GM23338 (cell line): ENCODE results near the gene SLC25A48. TPM values are rescaled to one million over a fixed set of nuclear protein-coding genes. Genes with fewer than 3 reads are reported as not detected.

ENCODE experiments used
- ATAC-seq: fragments of 200-7000 bp; cut with Tn5 transposase; 3 replicates; pipeline ENCODE4 v1.9.1; 2020
- DNase-seq: peaks from one replicate; pipeline ENCODE4 v3.0.0-alpha.2; 2015; ENCODE audit warnings: low spot score
- H2AFZ ChIP-seq: fragments of 200-600 bp; sonication (generic); 2 replicates; pipeline ENCODE4 v1.8.0; 2016; ENCODE audit warnings: antibody characterized with exemption, mild to moderate bottlenecking, moderate library complexity
- H3F3A ChIP-seq: fragments of 200-600 bp; sonication (generic); replicated peaks from 2 replicates; pipeline ENCODE4 v1.8.0; 2017; ENCODE audit warnings: antibody characterized with exemption, mixed run types, low read depth
- H3K27ac ChIP-seq: fragments of 200-600 bp; sonication (generic); 2 replicates; pipeline ENCODE4 v1.6.1; 2016; ENCODE audit warnings: low read depth
- H3K27me3 ChIP-seq: fragments of 200-600 bp; sonication (generic); 2 replicates; pipeline ENCODE4 v1.8.0; 2016; ENCODE audit warnings: mild to moderate bottlenecking, mixed run types, moderate library complexity; ENCODE audit not compliant: insufficient read depth
- H3K36me3 ChIP-seq: fragments of 200-600 bp; sonication (generic); 2 replicates; pipeline ENCODE4 v1.8.0; 2016; ENCODE audit warnings: mild to moderate bottlenecking; ENCODE audit not compliant: insufficient read depth
- H3K4me1 ChIP-seq: fragments of 200-600 bp; sonication (generic); 2 replicates; pipeline ENCODE4 v1.8.0; 2016; ENCODE audit warnings: mild to moderate bottlenecking, moderate library complexity; ENCODE audit not compliant: insufficient read depth
- H3K4me2 ChIP-seq: fragments of 200-600 bp; sonication (generic); 2 replicates; pipeline ENCODE4 v1.7.1; 2017; ENCODE audit warnings: mixed run types
- H3K4me3 ChIP-seq: fragments of 200-600 bp; sonication (generic); 2 replicates; pipeline ENCODE4 v1.6.1; 2016; ENCODE audit warnings: mixed run types
- H3K79me2 ChIP-seq: fragments of 200-600 bp; sonication (generic); replicated peaks from 2 replicates; pipeline ENCODE4 v1.8.0; 2017; ENCODE audit warnings: mild to moderate bottlenecking; ENCODE audit not compliant: insufficient read depth
- H3K9me2 ChIP-seq: fragments of 200-600 bp; sonication (generic); 2 replicates; pipeline ENCODE4 v1.8.0; 2017; ENCODE audit not compliant: insufficient read depth
- H4K20me1 ChIP-seq: fragments of 200-600 bp; sonication (generic); replicated peaks from 2 replicates; pipeline ENCODE4 v1.8.0; 2017; ENCODE audit warnings: mild to moderate bottlenecking; ENCODE audit not compliant: insufficient read depth
- H3K27ac Mint-ChIP-seq: 2 replicates; pipeline ENCODE4 v1.8.0; 2020; ENCODE audit warnings: inconsistent platforms, mild to moderate bottlenecking, moderate library complexity, mixed read lengths
- H3K27me3 Mint-ChIP-seq: 3 replicates; pipeline ENCODE4 v1.8.0; 2022; ENCODE audit warnings: low read depth, mild to moderate bottlenecking, moderate library complexity, mixed read lengths, inconsistent platforms; ENCODE audit not compliant: insufficient read depth, poor library complexity
- H3K36me3 Mint-ChIP-seq: 3 replicates; pipeline ENCODE4 v1.8.0; 2021; ENCODE audit warnings: low read depth, mild to moderate bottlenecking, inconsistent platforms, moderate library complexity, mixed read lengths
- H3K4me1 Mint-ChIP-seq: 3 replicates; pipeline ENCODE4 v1.8.0; 2020; ENCODE audit warnings: mild to moderate bottlenecking, inconsistent platforms, mixed read lengths
- H3K4me3 Mint-ChIP-seq: 3 replicates; pipeline ENCODE4 v1.8.0; 2021; ENCODE audit warnings: moderate library complexity, mild to moderate bottlenecking, inconsistent platforms, mixed read lengths
- H3K9me3 Mint-ChIP-seq: 3 replicates; pipeline ENCODE4 v1.8.0; 2020; ENCODE audit warnings: moderate library complexity, mild to moderate bottlenecking, inconsistent platforms, mixed read lengths
- ETS1 ChIP-seq: IDR thresholded peaks from 2 replicates; pipeline ENCODE4 v1.6.1; 2016; ENCODE audit warnings: antibody characterized with exemption
- EZH2 ChIP-seq: fragments of 200-600 bp; sonication (generic); IDR thresholded peaks from one replicate; pipeline ENCODE4 v1.8.0; 2017; ENCODE audit warnings: antibody characterized with exemption, mild to moderate bottlenecking, low read depth; ENCODE audit not compliant: unreplicated experiment
- EZH2phosphoT487 ChIP-seq: fragments of 200-600 bp; sonication (generic); IDR thresholded peaks from one replicate; pipeline ENCODE4 v1.8.1; 2018; ENCODE audit warnings: antibody characterized with exemption; ENCODE audit not compliant: unreplicated experiment
- POLR2AphosphoS5 ChIP-seq: IDR thresholded peaks from 2 replicates; pipeline ENCODE4 v1.6.1; 2016; ENCODE audit warnings: antibody characterized with exemption, low read depth
- STAT1 ChIP-seq: IDR thresholded peaks from one replicate; pipeline ENCODE4 v1.6.1; 2016; ENCODE audit warnings: antibody characterized with exemption; ENCODE audit not compliant: unreplicated experiment
- ZNF114 ChIP-seq: fragments of 250-450 bp; sonication (Bioruptor Pico); IDR thresholded peaks from 2 replicates; pipeline ENCODE4 v1.5.0; 2020; ENCODE audit warnings: mild to moderate bottlenecking, moderate library complexity
- ZNF331 ChIP-seq: fragments of 250-450 bp; sonication (Bioruptor Pico); IDR thresholded peaks from 2 replicates; pipeline ENCODE4 v1.5.0; 2020; ENCODE audit warnings: low read depth, mild to moderate bottlenecking, moderate library complexity
- polyA plus RNA-seq: library from polyadenylated mRNA; unstranded; fragments of >200 nt; fragmentation: Nextera tagmentation; extraction: Ambion mirVana; gene quantifications from 2 replicates; pipeline ENCODE4 v1.2.1, GENCODE V29; 2016
- total RNA-seq: library from RNA; depleted of rRNA; stranded (reverse); fragments of >200 nt; shearing (Covaris generic); gene quantifications from 2 replicates; pipeline ENCODE4 v1.2.3, GENCODE V29; 2014
- TF ChIP-seq, protein P1 (sequence below): fragments of 250-450 bp; sonication (Bioruptor Pico); IDR thresholded peaks from 2 replicates; pipeline ENCODE4 v1.5.0; 2020; ENCODE audit warnings: mild to moderate bottlenecking, moderate library complexity

SLC25A48 gene
- total and polyA plus RNA-seq, 2 experiments from 2014 or later = 1.1 to 1.5 TPM

- no peak overlapping the region for H3K27ac ChIP-seq
- peaks cover 19% of the 10 kb centered on the region for H3K27me3 Mint-ChIP-seq
- no peaks in the 10 kb centered on the region for H4K20me1 ChIP-seq
- no peaks in the 10 kb centered on the region for H3K4me1 ChIP-seq
- no peaks in the 10 kb centered on the region for H3F3A ChIP-seq
- ATAC-seq (no peak), DNase-seq (no peak)
- H3K27ac Mint-ChIP-seq = no peak overlapping the region
- H2AFZ ChIP-seq = no peak overlapping the region
- no peaks in the 10 kb centered on the region for H3K36me3 ChIP-seq
- TF ChIP-seq STAT1 = no peak
- no peak overlapping the region for H3K4me3 ChIP-seq
- no peaks in the 10 kb centered on the region for H3K27me3 ChIP-seq
- peaks cover 18% of the 10 kb centered on the region for H3K9me2 ChIP-seq
- H3K9me3 Mint-ChIP-seq = no peaks in the 10 kb centered on the region
- peaks cover 18% of the 10 kb centered on the region for H3K4me1 Mint-ChIP-seq
- no peak overlapping the region for H3K4me3 Mint-ChIP-seq
- H3K4me2 ChIP-seq = no peak overlapping the region
- no peaks in the 10 kb centered on the region for H3K79me2 ChIP-seq
- no peaks in the 10 kb centered on the region for H3K36me3 Mint-ChIP-seq
Measured at GRCh38 chr5:135822286-135822685, 12.2 kb upstream of the SLC25A48 start.

- H4K20me1 ChIP-seq = no peaks in the 10 kb centered on the region
- H3K4me2 ChIP-seq = no peak overlapping the region
- peaks cover 18% of the 10 kb centered on the region for H3K4me1 Mint-ChIP-seq
- H3K36me3 Mint-ChIP-seq = no peaks in the 10 kb centered on the region
- H3K27me3 ChIP-seq = no peaks in the 10 kb centered on the region
- H2AFZ ChIP-seq = no peak overlapping the region
- H3K36me3 ChIP-seq = no peaks in the 10 kb centered on the region
- DNase-seq (no peak), ATAC-seq (no peak)
- peaks cover 18% of the 10 kb centered on the region for H3K9me2 ChIP-seq
- H3K79me2 ChIP-seq = no peaks in the 10 kb centered on the region
- H3F3A ChIP-seq = no peaks in the 10 kb centered on the region
- TF ChIP-seq ETS1 = no peak
- no peak for TF ChIP-seq EZH2
- no peak for TF ChIP-seq POLR2AphosphoS5
- TF ChIP-seq ZNF331 = no peak
- no peak overlapping the region for H3K27ac ChIP-seq
- H3K4me3 Mint-ChIP-seq = no peak overlapping the region
- no peaks in the 10 kb centered on the region for H3K9me3 Mint-ChIP-seq
- no peak overlapping the region for H3K4me3 ChIP-seq
- H3K27ac Mint-ChIP-seq = no peak overlapping the region
- H3K4me1 ChIP-seq = no peaks in the 10 kb centered on the region
- peaks cover 21% of the 10 kb centered on the region for H3K27me3 Mint-ChIP-seq
Measured at GRCh38 chr5:135822959-135823358, 11.5 kb upstream of the SLC25A48 start.

DNA sequence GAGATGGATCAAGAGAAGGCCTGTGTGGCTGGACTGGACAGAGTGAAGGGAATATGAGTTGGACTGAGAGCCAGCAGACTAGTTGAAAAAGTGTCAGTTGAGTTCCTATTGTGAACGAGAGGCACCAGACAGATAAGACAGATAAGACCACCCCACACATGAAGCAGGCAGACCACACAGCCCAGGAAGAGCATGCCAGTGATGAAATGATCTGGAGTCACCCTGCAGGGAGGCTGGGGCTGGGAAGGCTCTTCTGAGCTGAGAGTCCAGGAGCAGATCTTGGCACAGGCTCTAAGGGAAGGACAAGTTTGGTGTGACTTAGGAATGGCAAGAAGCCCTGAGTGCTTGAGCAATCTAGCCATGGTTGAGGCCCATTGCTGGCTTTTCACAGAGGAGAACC, 10.6 kb upstream of the SLC25A48 start:
- H3K27me3 Mint-ChIP-seq = peaks cover 25% of the 10 kb centered on the region
- H3K36me3 ChIP-seq = no peaks in the 10 kb centered on the region
- DNase-seq (no peak), ATAC-seq (no peak)
- no peaks in the 10 kb centered on the region for H3K27me3 ChIP-seq
- H3K36me3 Mint-ChIP-seq = no peaks in the 10 kb centered on the region; the same call in 2 of the 3 replicates
- no peak overlapping the region for H3K4me3 Mint-ChIP-seq
- H3F3A ChIP-seq = no peaks in the 10 kb centered on the region
- no peaks in the 10 kb centered on the region for H3K9me3 Mint-ChIP-seq
- no peaks in the 10 kb centered on the region for H3K4me1 ChIP-seq
- TF ChIP-seq ZNF114 (CRISPR knock-in tag) (no peak), EZH2phosphoT487 (no peak), STAT1 (no peak)
- TF ChIP-seq, protein P1, sequence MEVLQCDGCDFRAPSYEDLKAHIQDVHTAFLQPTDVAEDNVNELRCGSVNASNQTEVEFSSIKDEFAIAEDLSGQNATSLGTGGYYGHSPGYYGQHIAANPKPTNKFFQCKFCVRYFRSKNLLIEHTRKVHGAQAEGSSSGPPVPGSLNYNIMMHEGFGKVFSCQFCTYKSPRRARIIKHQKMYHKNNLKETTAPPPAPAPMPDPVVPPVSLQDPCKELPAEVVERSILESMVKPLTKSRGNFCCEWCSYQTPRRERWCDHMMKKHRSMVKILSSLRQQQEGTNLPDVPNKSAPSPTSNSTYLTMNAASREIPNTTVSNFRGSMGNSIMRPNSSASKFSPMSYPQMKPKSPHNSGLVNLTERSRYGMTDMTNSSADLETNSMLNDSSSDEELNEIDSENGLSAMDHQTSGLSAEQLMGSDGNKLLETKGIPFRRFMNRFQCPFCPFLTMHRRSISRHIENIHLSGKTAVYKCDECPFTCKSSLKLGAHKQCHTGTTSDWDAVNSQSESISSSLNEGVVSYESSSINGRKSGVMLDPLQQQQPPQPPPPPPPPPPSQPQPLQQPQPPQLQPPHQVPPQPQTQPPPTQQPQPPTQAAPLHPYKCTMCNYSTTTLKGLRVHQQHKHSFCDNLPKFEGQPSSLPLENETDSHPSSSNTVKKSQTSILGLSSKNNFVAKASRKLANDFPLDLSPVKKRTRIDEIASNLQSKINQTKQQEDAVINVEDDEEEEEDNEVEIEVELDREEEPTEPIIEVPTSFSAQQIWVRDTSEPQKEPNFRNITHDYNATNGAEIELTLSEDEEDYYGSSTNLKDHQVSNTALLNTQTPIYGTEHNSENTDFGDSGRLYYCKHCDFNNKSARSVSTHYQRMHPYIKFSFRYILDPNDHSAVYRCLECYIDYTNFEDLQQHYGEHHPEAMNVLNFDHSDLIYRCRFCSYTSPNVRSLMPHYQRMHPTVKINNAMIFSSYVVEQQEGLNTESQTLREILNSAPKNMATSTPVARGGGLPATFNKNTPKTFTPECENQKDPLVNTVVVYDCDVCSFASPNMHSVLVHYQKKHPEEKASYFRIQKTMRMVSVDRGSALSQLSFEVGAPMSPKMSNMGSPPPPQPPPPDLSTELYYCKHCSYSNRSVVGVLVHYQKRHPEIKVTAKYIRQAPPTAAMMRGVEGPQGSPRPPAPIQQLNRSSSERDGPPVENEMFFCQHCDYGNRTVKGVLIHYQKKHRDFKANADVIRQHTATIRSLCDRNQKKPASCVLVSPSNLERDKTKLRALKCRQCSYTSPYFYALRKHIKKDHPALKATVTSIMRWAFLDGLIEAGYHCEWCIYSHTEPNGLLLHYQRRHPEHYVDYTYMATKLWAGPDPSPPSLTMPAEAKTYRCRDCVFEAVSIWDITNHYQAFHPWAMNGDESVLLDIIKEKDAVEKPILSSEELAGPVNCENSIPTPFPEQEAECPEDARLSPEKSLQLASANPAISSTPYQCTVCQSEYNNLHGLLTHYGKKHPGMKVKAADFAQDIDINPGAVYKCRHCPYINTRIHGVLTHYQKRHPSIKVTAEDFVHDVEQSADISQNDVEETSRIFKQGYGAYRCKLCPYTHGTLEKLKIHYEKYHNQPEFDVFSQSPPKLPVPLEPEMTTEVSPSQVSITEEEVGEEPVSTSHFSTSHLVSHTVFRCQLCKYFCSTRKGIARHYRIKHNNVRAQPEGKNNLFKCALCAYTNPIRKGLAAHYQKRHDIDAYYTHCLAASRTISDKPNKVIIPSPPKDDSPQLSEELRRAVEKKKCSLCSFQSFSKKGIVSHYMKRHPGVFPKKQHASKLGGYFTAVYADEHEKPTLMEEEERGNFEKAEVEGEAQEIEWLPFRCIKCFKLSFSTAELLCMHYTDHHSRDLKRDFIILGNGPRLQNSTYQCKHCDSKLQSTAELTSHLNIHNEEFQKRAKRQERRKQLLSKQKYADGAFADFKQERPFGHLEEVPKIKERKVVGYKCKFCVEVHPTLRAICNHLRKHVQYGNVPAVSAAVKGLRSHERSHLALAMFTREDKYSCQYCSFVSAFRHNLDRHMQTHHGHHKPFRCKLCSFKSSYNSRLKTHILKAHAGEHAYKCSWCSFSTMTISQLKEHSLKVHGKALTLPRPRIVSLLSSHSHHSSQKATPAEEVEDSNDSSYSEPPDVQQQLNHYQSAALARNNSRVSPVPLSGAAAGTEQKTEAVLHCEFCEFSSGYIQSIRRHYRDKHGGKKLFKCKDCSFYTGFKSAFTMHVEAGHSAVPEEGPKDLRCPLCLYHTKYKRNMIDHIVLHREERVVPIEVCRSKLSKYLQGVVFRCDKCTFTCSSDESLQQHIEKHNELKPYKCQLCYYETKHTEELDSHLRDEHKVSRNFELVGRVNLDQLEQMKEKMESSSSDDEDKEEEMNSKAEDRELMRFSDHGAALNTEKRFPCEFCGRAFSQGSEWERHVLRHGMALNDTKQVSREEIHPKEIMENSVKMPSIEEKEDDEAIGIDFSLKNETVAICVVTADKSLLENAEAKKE = no peak
- no peaks in the 10 kb centered on the region for H4K20me1 ChIP-seq
- H3K27ac Mint-ChIP-seq = no peak overlapping the region
- H3K4me3 ChIP-seq = no peak overlapping the region
- no peak overlapping the region for H2AFZ ChIP-seq
- no peak overlapping the region for H3K27ac ChIP-seq
- H3K4me1 Mint-ChIP-seq = peaks cover 18% of the 10 kb centered on the region
- no peak overlapping the region for H3K4me2 ChIP-seq
- no peaks in the 10 kb centered on the region for H3K79me2 ChIP-seq
- peaks cover 18% of the 10 kb centered on the region for H3K9me2 ChIP-seq
